Chondrocyte (in vitro differentiated cells): ENCODE measurements around the gene CHST11. TPM values are rescaled to one million over a fixed set of nuclear protein-coding genes. Genes with fewer than 3 reads are reported as not detected.

Experiments
- DNase-seq: peaks from one replicate; pipeline ENCODE4 v3.0.0; 2021; ENCODE audit warnings: mixed read lengths, low spot score
- H3K27ac Mint-ChIP-seq: one replicate; pipeline ENCODE4 v1.8.0; 2021; ENCODE audit warnings: mild to moderate bottlenecking, moderate library complexity, mixed read lengths; ENCODE audit not compliant: unreplicated experiment
- H3K27me3 Mint-ChIP-seq: 2 replicates; pipeline ENCODE4 v1.8.0; 2021; ENCODE audit warnings: low read depth, mixed read lengths
- H3K36me3 Mint-ChIP-seq: 2 replicates; pipeline ENCODE4 v1.8.0; 2021; ENCODE audit warnings: low read depth, mixed read lengths
- H3K4me1 Mint-ChIP-seq: 2 replicates; pipeline ENCODE4 v1.8.0; 2021; ENCODE audit warnings: low read depth, mild to moderate bottlenecking, mixed read lengths
- H3K4me3 Mint-ChIP-seq: one replicate; pipeline ENCODE4 v1.8.0; 2021; ENCODE audit warnings: mild to moderate bottlenecking, moderate library complexity, mixed read lengths; ENCODE audit not compliant: unreplicated experiment
- H3K9me3 Mint-ChIP-seq: 2 replicates; pipeline ENCODE4 v1.8.0; 2021; ENCODE audit warnings: low read depth, mixed read lengths
- CTCF ChIP-seq: fragments of 200-600 bp; sonication (generic); IDR thresholded peaks from 2 replicates; pipeline ENCODE4 v1.5.0; 2021; ENCODE audit warnings: antibody characterized with exemption, mild to moderate bottlenecking, moderate library complexity
- total RNA-seq: library from RNA; stranded (reverse); gene quantifications from 3 replicates; pipeline ENCODE4 v1.2.1, GENCODE V29; 2021

Gene CHST11
- total RNA-seq, 1 donor from 2014 or later = 6.2 TPM

- no peaks in the 10 kb centered on the region for H3K27me3 Mint-ChIP-seq
- no peak overlapping the region for H3K27ac Mint-ChIP-seq
- DNase-seq = no peak
- TF ChIP-seq CTCF = no peak
- H3K9me3 Mint-ChIP-seq = no peaks in the 10 kb centered on the region
- H3K4me1 Mint-ChIP-seq = peaks cover 17% of the 10 kb centered on the region
- H3K4me3 Mint-ChIP-seq = no peak overlapping the region
- H3K36me3 Mint-ChIP-seq = no peaks in the 10 kb centered on the region
These were observed 30.4 kb downstream of the CHST11 start for GRCh38 chr12:104486943-104487819.

DNA sequence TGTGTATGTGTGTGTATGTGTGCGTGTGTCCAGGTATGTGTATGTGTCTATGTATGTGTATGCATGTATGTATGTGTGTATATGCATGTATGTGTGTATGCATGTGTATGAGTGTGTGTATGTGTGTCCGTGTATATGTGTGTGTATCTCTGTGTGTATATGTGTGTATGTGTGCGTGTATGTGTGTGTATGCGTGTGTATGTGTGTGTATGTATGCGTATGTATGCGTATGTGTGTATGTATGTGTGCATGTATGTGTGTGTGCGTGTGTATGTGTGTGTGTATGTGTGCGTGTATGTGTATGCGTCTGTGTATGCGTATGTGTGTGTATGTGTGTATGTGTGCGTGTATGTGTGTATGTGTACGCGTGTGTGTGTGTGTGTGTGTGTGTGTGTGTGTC, 31.6 kb downstream of the CHST11 start:
- no peak overlapping the region for H3K4me3 Mint-ChIP-seq
- H3K27ac Mint-ChIP-seq = no peak overlapping the region
- H3K9me3 Mint-ChIP-seq = no peaks in the 10 kb centered on the region

DNA sequence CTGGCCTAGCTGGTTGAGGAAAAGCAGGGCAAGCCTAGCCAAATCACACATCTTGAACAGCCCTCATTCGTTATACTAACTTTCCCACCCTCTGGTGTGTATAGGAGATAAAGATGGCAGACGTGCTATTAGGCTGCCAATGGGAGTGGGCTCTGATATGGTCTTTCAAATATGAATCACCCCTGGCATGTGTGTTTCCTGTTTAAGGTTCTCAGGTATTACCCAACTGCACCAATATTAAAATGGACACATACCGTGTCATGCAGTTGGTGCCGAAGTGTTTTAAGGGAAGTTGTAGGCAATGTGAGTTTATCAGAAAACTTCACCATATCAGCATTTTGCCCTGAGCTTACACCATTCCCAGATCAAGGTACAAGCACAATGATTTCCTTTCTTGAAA, 33.4 kb downstream of the CHST11 start:
- Mint-ChIP-seq H3K4me1 (peaks cover 29% of the 10 kb centered on the region), H3K27me3 (no peaks in the 10 kb centered on the region), H3K4me3 (no peak overlapping the region), H3K27ac (no peak overlapping the region), H3K9me3 (no peaks in the 10 kb centered on the region), H3K36me3 (no peaks in the 10 kb centered on the region)
- TF ChIP-seq CTCF = no peak
- no peak for DNase-seq

More for the DNA sequence above, 31.6 kb downstream of the CHST11 start:
- no peaks in the 10 kb centered on the region for H3K27me3 Mint-ChIP-seq
- no peaks in the 10 kb centered on the region for H3K36me3 Mint-ChIP-seq
- peaks cover 17% of the 10 kb centered on the region for H3K4me1 Mint-ChIP-seq
- TF ChIP-seq CTCF = no peak
- no peak for DNase-seq

DNA sequence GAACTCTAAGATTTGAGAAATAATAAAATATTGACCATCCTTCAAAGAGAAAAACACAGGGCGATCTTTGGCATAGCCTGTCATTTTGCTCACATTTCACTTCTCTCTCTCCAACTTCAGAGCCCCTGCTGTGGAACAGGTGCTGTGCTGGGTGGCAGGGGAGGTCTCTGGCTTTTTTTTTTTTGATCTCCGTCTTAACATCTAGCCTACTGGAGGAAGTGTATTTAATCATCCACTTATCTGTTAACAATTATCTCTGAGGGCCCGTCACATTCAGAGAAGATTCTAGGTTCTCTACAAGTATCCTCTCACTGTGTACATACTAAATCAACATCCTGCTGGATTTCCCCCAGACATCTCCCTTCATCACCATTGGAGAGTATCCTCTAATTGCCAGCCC, 34.1 kb downstream of the CHST11 start:
- H3K27me3 Mint-ChIP-seq = no peaks in the 10 kb centered on the region
- no peak overlapping the region for H3K27ac Mint-ChIP-seq
- DNase-seq = no peak
- H3K36me3 Mint-ChIP-seq = no peaks in the 10 kb centered on the region
- H3K4me3 Mint-ChIP-seq = no peak overlapping the region
- H3K9me3 Mint-ChIP-seq = no peaks in the 10 kb centered on the region
- no peak for TF ChIP-seq CTCF
- H3K4me1 Mint-ChIP-seq = peaks cover 31% of the 10 kb centered on the region

DNA sequence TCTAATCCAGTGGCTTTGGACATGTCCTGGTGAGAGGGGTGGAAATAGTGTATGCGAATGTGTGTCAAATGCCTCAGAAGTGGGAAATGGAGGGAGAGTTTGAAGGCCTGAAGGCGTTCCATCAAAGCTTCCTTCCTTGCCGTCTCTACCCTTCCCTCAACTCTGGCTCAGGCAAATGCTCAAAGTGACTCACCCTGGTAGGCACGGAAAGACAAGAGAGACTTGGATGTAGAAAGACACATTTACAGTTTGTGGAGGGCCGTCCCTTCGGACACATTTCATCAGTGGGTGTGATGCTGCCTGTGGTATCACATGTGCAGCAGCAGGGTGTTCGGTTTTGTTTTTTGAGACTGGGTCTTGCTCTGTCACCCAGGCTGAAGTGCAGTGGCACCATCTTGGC, 36.7 kb downstream of the CHST11 start:
- no peaks in the 10 kb centered on the region for H3K9me3 Mint-ChIP-seq
- H3K27me3 Mint-ChIP-seq = no peaks in the 10 kb centered on the region
- TF ChIP-seq CTCF = no peak
- no peak overlapping the region for H3K4me3 Mint-ChIP-seq
- H3K27ac Mint-ChIP-seq = no peak overlapping the region
- H3K4me1 Mint-ChIP-seq = peaks cover 26% of the 10 kb centered on the region
- no peak for DNase-seq
- no peaks in the 10 kb centered on the region for H3K36me3 Mint-ChIP-seq
